K562 (cell line): ENCODE measurements around the gene USP14. TPM values are rescaled to one million over a fixed set of nuclear protein-coding genes. Genes with fewer than 3 reads are reported as not detected.
A peak's percentile ranks its signal among the peaks of the same experiment; 100 is the strongest.

Source experiments
- ARID2 ChIP-seq: fragments of 450-650 bp; IDR thresholded peaks from 2 replicates; pipeline ENCODE4 v1.6.1; 2017; ENCODE audit warnings: antibody characterized with exemption, mild to moderate bottlenecking
- BCL6 ChIP-seq: fragments of 250-450 bp; sonication (Bioruptor Pico); IDR thresholded peaks from 2 replicates; pipeline ENCODE4 v1.4.0; 2020
- CEBPB ChIP-seq: fragments of 450-650 bp; IDR thresholded peaks from 2 replicates; pipeline ENCODE4 v1.6.1; 2016; ENCODE audit warnings: missing genetic modification characterization, missing compliant biosample characterization
- JUND ChIP-seq, 2 experiments: IDR thresholded peaks; 2 replicates in 1 of 2; 3 replicates in 1 of 2; pipeline ENCODE4 v1.6.1; 2011; ENCODE audit warnings: borderline replicate concordance in 2 of 2, low read depth in 2 of 2, low read length in 2 of 2, improper control_type of control experiment in 1 of 2, missing biosample characterization in 1 of 2, missing genetic modification characterization in 1 of 2, missing genetic modification reagents in 1 of 2
- KDM1A ChIP-seq, 2 experiments: fragments of 450-650 bp; IDR thresholded peaks; 2 replicates each; pipeline ENCODE4 v1.6.1; 2016; ENCODE audit warnings: mild to moderate bottlenecking in 2 of 2
- MYC ChIP-seq, 2 experiments: fragments of 250-450 bp in 1 of 2; sonication (Bioruptor Pico) in 1 of 2; IDR thresholded peaks; 2 replicates each; pipeline versions ENCODE4 v1.5.1 to v1.6.1; 2012 to 2021; ENCODE audit warnings: low read depth in 2 of 2, borderline replicate concordance in 1 of 2, improper control_type of control experiment in 1 of 2, low read length in 1 of 2, mild to moderate bottlenecking in 1 of 2, moderate library complexity in 1 of 2
- PHF20 ChIP-seq: fragments of 450-650 bp; IDR thresholded peaks from 2 replicates; pipeline ENCODE4 v1.6.1; 2018; ENCODE audit not compliant: partially characterized antibody
- PPARD ChIP-seq: fragments of 250-450 bp; sonication (Bioruptor Pico); IDR thresholded peaks from 2 replicates; pipeline ENCODE4 v1.8.0; 2022; ENCODE audit warnings: inconsistent platforms, mild to moderate bottlenecking, moderate library complexity
- SIRT6 ChIP-seq: IDR thresholded peaks from one replicate; pipeline ENCODE4 v1.6.1; 2012; ENCODE audit warnings: low read depth, mild to moderate bottlenecking, control low read depth, inconsistent platforms, low read length, moderate library complexity
- SMARCA4 ChIP-seq: fragments of 450-650 bp; IDR thresholded peaks from 2 replicates; pipeline ENCODE4 v1.6.1; 2016
- SOX6 ChIP-seq: fragments of 450-650 bp; IDR thresholded peaks from 2 replicates; pipeline ENCODE4 v1.6.1; 2014; ENCODE audit warnings: mild to moderate bottlenecking
- TAL1 ChIP-seq: fragments of 450-650 bp; IDR thresholded peaks from 2 replicates; pipeline ENCODE4 v1.6.1; 2016; ENCODE audit warnings: mild to moderate bottlenecking
- TCF3 ChIP-seq: sonication (generic); formaldehyde crosslinking; IDR thresholded peaks from 2 replicates; pipeline ENCODE4 v1.4.0; 2020; ENCODE audit warnings: mild to moderate bottlenecking, missing genetic modification reagents
- TEAD4 ChIP-seq, 2 experiments: sonication (generic) in 1 of 2; formaldehyde crosslinking in 1 of 2; IDR thresholded peaks; 2 replicates each; pipeline versions ENCODE4 v1.6.1 to v1.8.0; 2012 to 2022; ENCODE audit warnings: borderline replicate concordance in 1 of 2, inconsistent platforms in 1 of 2, low read length in 1 of 2, mild to moderate bottlenecking in 1 of 2, missing genetic modification reagents in 1 of 2
- XRCC3 ChIP-seq: fragments of 450-650 bp; IDR thresholded peaks from 2 replicates; pipeline ENCODE4 v1.6.1; 2017; ENCODE audit warnings: mild to moderate bottlenecking, moderate library complexity
- YY1 ChIP-seq, 3 experiments: IDR thresholded peaks; 2 replicates each; pipeline ENCODE4 v1.6.1; 2011; ENCODE audit warnings: low read length in 2 of 3, mild to moderate bottlenecking in 2 of 3, moderate library complexity in 2 of 3, borderline replicate concordance in 1 of 3, control low read depth in 1 of 3, low read depth in 1 of 3; ENCODE audit not compliant: insufficient read depth in 3 of 3, insufficient replicate concordance in 2 of 3, control insufficient read depth in 1 of 3, insufficient read length in 1 of 3; ENCODE audit errors: extremely low read depth in 1 of 3
- ZNF175 ChIP-seq: fragments of 200-800 bp; sonication (Bioruptor generic); IDR thresholded peaks from 2 replicates; pipeline ENCODE4 v1.6.1; 2016; ENCODE audit warnings: low read depth, mild to moderate bottlenecking, missing genetic modification characterization, missing compliant biosample characterization
- ZNF551 ChIP-seq: fragments of 250-450 bp; sonication (Bioruptor Pico); IDR thresholded peaks from 2 replicates; pipeline ENCODE4 v1.5.0; 2021; ENCODE audit warnings: mild to moderate bottlenecking, moderate library complexity
- ZNF696 ChIP-seq: fragments of 250-450 bp; sonication (Bioruptor Pico); conservative IDR thresholded peaks from 2 replicates; pipeline ENCODE4 v1.4.0; 2020; ENCODE audit warnings: mild to moderate bottlenecking, moderate library complexity
- ZNF766 ChIP-seq: fragments of 200-800 bp; sonication (Bioruptor generic); conservative IDR thresholded peaks from 2 replicates; pipeline ENCODE4 v1.6.1; 2016; ENCODE audit warnings: missing genetic modification characterization, missing compliant biosample characterization
- polyA plus RNA-seq, 8 experiments: library from polyadenylated mRNA; depleted of rRNA in 4 of 8; stranded (reverse) in 5 of 8; unstranded in 3 of 8; fragments of >200 nt; fragmentation: Nextera tagmentation in 2 of 8; fragmentation: Illumina TruSeq in 1 of 8; extraction: Ambion mirVana in 2 of 8; extraction: Trizol in 1 of 8; gene quantifications; 2 replicates each; pipeline versions ENCODE4 v1.2.1 to v1.2.3, GENCODE V29; 2011 to 2014; ENCODE audit warnings: inconsistent platforms in 1 of 8, missing spikeins in 1 of 8
- total RNA-seq, 7 experiments: library from RNA; depleted of rRNA in 6 of 7; stranded (reverse); fragments of >200 nt in 6 of 7; fragmentation: Illumina TruSeq in 2 of 7; extraction: Trizol in 2 of 7; gene quantifications; 2 replicates each; pipeline versions ENCODE4 v1.2.1 to v1.2.3, GENCODE V29; 2011 to 2021; ENCODE audit warnings: low replicate concordance in 1 of 7
- TF ChIP-seq, protein P1 (sequence below): sonication (generic); formaldehyde crosslinking; IDR thresholded peaks from 2 replicates; pipeline ENCODE4 v1.5.0; 2020; ENCODE audit warnings: missing genetic modification reagents
- TF ChIP-seq, protein P2 (sequence below), 2 experiments: fragments of 450-650 bp; IDR thresholded peaks; 2 replicates each; pipeline ENCODE4 v1.6.1; 2016
- TF ChIP-seq, protein P3 (sequence below): fragments of 250-450 bp; sonication (Bioruptor Pico); IDR thresholded peaks from 2 replicates; pipeline ENCODE4 v1.5.0; 2021
- TF ChIP-seq, protein P4 (sequence below): fragments of 200-800 bp; sonication (Bioruptor generic); IDR thresholded peaks from 2 replicates; pipeline ENCODE4 v1.6.1; 2017; ENCODE audit warnings: missing genetic modification characterization, missing compliant biosample characterization

Gene USP14
- total and polyA plus RNA-seq, 9 of the 15 experiments (the other 6 are each of a cell fraction or from before 2014, with no cell fraction given), result 18.7 to 129 (median 40.3) TPM

DNA sequence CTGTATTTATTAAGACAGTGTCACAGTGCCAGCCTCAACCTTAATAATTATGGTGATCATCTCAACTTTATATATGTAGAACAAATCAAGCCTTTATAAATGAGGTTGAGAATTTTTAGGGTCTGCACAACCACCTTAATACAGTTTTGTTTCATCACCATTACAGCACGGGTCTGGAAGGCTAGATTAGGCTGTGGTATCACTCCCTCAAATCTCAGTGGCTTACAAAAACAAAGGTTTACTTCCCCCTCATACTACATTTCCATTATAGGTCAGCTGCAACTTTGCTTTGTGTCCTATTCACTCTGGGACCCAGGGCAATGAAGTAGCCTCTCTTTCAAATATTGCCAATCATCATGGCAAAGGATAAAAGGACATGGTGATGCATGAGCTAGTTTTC is 23.3 kb upstream of the USP14 start (continued):
- TF ChIP-seq PHF20 (no peak), ARID2 (no peak), MYC (IDR thresholded peaks at IDR 0.05; ENCODE audit: low read depth, low read length) (0 out of 2 replicates have a peak, but pooled peaks have one; percentile 14), MYC (CRISPR knock-in tag; IDR thresholded peaks at IDR 0.05; ENCODE audit: borderline replicate concordance, low read depth) (no peak), JUND (IDR thresholded peaks at IDR 0.05; ENCODE audit: borderline replicate concordance, low read depth, low read length) (peak; percentile 17; the same call in 1 of the 2 replicates), JUND (tag; IDR thresholded peaks at IDR 0.05; ENCODE audit: borderline replicate concordance, low read depth, low read length) (no peak), SIRT6 (no peak), SOX6 (peak; percentile 85), KDM1A (IDR thresholded peaks at IDR 0.05) (0 out of 4 replicates have a peak, but pooled peaks of 1 of the 2 experiments have one; percentile 14), ZNF175 (CRISPR knock-in tag) (no peak), ZNF551 (CRISPR knock-in tag) (no peak), TCF3 (CRISPR knock-in tag) (peak; percentile 47), PPARD (no peak), XRCC3 (no peak), BCL6 (CRISPR knock-in tag) (no peak), TEAD4 (IDR thresholded peaks at IDR 0.05; ENCODE audit: low read length) (peak; percentile 77; the same call in 1 of the 2 replicates), TEAD4 (CRISPR knock-in tag; IDR thresholded peaks at IDR 0.05; ENCODE audit: borderline replicate concordance) (no peak), CEBPB (tag) (0 out of 2 replicates have a peak, but pooled peaks have one; percentile 9), TAL1 (peak; percentile 62), SMARCA4 (0 out of 2 replicates have a peak, but pooled peaks have one; percentile 18), ZNF766 (CRISPR knock-in tag) (peak; percentile 59; the same call in 1 of the 2 replicates), YY1 (IDR thresholded peaks at IDR 0.05; ENCODE audit: borderline replicate concordance in 1 of 3, control insufficient read depth in 1 of 3, extremely low read depth in 1 of 3, insufficient read depth in 3 of 3, insufficient read length in 1 of 3, insufficient replicate concordance in 2 of 3, low read depth in 1 of 3, low read length in 2 of 3) (no peak), ZNF696 (CRISPR knock-in tag) (no peak)
- TF ChIP-seq, protein P1, sequence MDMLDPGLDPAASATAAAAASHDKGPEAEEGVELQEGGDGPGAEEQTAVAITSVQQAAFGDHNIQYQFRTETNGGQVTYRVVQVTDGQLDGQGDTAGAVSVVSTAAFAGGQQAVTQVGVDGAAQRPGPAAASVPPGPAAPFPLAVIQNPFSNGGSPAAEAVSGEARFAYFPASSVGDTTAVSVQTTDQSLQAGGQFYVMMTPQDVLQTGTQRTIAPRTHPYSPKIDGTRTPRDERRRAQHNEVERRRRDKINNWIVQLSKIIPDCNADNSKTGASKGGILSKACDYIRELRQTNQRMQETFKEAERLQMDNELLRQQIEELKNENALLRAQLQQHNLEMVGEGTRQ (CRISPR knock-in tag), result no peak
- TF ChIP-seq, protein P2, sequence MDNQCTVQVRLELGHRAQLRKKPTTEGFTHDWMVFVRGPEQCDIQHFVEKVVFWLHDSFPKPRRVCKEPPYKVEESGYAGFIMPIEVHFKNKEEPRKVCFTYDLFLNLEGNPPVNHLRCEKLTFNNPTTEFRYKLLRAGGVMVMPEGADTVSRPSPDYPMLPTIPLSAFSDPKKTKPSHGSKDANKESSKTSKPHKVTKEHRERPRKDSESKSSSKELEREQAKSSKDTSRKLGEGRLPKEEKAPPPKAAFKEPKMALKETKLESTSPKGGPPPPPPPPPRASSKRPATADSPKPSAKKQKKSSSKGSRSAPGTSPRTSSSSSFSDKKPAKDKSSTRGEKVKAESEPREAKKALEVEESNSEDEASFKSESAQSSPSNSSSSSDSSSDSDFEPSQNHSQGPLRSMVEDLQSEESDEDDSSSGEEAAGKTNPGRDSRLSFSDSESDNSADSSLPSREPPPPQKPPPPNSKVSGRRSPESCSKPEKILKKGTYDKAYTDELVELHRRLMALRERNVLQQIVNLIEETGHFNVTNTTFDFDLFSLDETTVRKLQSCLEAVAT (IDR thresholded peaks at IDR 0.05), result no peak
- TF ChIP-seq, protein P3, sequence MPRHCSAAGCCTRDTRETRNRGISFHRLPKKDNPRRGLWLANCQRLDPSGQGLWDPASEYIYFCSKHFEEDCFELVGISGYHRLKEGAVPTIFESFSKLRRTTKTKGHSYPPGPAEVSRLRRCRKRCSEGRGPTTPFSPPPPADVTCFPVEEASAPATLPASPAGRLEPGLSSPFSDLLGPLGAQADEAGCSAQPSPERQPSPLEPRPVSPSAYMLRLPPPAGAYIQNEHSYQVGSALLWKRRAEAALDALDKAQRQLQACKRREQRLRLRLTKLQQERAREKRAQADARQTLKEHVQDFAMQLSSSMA, result no peak
- TF ChIP-seq, protein P4, sequence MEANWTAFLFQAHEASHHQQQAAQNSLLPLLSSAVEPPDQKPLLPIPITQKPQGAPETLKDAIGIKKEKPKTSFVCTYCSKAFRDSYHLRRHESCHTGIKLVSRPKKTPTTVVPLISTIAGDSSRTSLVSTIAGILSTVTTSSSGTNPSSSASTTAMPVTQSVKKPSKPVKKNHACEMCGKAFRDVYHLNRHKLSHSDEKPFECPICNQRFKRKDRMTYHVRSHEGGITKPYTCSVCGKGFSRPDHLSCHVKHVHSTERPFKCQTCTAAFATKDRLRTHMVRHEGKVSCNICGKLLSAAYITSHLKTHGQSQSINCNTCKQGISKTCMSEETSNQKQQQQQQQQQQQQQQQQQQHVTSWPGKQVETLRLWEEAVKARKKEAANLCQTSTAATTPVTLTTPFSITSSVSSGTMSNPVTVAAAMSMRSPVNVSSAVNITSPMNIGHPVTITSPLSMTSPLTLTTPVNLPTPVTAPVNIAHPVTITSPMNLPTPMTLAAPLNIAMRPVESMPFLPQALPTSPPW (CRISPR knock-in tag), result peak; percentile 22; the same call in 1 of the 2 replicates
